Adrenal gland (tissue), 5 donors: ENCODE data around the gene HP.

Source experiments
- CTCF ChIP-seq, 6 experiments: fragments of 450-650 bp in 4 of 6; fragments of 200-600 bp in 2 of 6; sonication (generic) in 1 of 6; IDR thresholded peaks; 1 replicate in 5 of 6; 2 replicates in 1 of 6; pipeline versions ENCODE4 v1.5.1 to v1.8.0; 2016 to 2021; ENCODE audit warnings: antibody characterized with exemption in 6 of 6, mild to moderate bottlenecking in 2 of 6, moderate library complexity in 1 of 6
- POLR2A ChIP-seq, 2 donors: fragments of 450-650 bp; IDR thresholded peaks; one replicate each; pipeline ENCODE4 v1.6.1; 2017; ENCODE audit warnings: antibody characterized with exemption in 2 of 2, mild to moderate bottlenecking in 2 of 2, moderate library complexity in 1 of 2
- donor health status: DM: no; HTN: no; CAD: no.

GRCh38 chr16:72094266-72094610 is 39.9 kb downstream of the HP start:
- TF ChIP-seq CTCF (IDR thresholded peaks at IDR 0.05), result no peak
- no peak for TF ChIP-seq POLR2A (IDR thresholded peaks at IDR 0.05)
